Heart left ventricle (tissue), 13 donors: ENCODE results near the gene RPIA.

Source experiments
- CTCF ChIP-seq, 12 donors: fragments of 200-600 bp; sonication (generic) in 4 of 12; IDR thresholded peaks; one replicate each; pipeline versions ENCODE4 v1.5.0 to v1.8.0; 2018 to 2022; ENCODE audit warnings: antibody characterized with exemption in 12 of 12, mild to moderate bottlenecking in 5 of 12
- POLR2A ChIP-seq, 2 donors: fragments of 450-650 bp; IDR thresholded peaks; one replicate each; pipeline ENCODE4 v1.6.1; 2017; ENCODE audit warnings: antibody characterized with exemption in 2 of 2, mild to moderate bottlenecking in 2 of 2, moderate library complexity in 2 of 2
- donor health status: ischemic (EF 13 %, LVEDD 7.1; RV severe dilation, severe dysfunction).
- donor health status: DM: no; HTN: yes; CAD: no.
- donor health status: DM: no; HTN: no; CAD: no.
- donor health status: ischemic (EF 25% LVEDD 6.9; RV normal size, moderate dysfunction).
- donor health status: ischemic (EF 25% LVEDD 5.7; RV mildly dilated, moderate dysfunction).
- donor health status: ischemic (EF 35%, LVEDD 5.7; RV mildly dilated, moderate dysfunction).
- donor health status: nonischemic (EF 11% LVEDD 7.7; RV severe dilation, severe dysfunction).
- donor health status: DM: yes; HTN: yes; CAD: no.
- donor health status: PGD.
- donor health status: ischemic (EF 29% LVEDD 5.4; RV normal size, mild dysfunction).
- donor health status: nonischemic (EF 23%, LVEDD 6.1; RV moderate dilation, normal function).

DNA sequence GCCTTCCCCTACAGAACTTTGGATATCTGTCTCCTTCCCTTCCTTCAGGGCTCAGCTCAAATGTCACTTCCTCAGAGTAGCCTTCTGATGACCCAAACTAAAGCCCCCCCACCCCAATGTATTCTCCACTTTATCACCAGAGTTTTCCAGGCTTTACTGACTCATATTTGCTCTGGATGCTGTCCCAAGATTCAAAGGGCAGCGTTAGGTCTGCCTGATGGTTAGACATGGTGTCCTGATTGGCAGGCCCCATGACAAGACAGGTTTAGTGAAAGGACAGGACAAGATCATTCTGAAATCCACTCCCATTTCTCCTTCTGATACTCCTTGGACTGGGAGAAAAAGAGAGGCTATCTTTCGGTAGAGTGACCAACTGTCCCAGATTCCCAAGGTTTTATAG is 22.6 kb upstream of the RPIA start:
- TF ChIP-seq CTCF (IDR thresholded peaks at IDR 0.05) (no peak), POLR2A (IDR thresholded peaks at IDR 0.05) (no peak)
